NCI-H774 (cell line): ENCODE measurements around the gene YIF1B.

ENCODE experiments used
- DNase-seq: peaks from one replicate; lab custom pipeline; 2025; lab: John Stamatoyannopoulos, UW

Gene YIF1B

DNA sequence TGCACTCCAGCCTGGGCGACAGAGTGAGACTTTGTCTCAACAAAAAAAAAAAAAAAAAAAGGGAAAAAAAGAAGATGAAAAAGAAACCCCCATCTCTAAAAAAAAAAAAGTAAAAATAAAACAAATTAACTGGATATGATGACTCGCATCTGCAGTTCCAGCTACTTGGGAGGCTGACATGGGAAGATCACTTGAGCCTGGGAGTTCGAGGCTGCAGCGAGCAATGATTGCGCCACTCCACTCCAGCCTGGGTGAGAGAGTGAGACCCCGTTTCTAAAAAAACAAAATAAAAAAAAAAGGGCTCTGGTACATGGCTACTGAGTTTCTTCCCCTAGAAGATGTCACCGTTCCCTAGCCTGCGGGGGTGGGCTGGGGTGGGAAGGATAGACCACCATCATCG is 17.5 kb upstream of the YIF1B start:
- no peak for DNase-seq

- DNase-seq = no peak
Measured at GRCh38 chr19:38331728-38332127, 16.0 kb upstream of the YIF1B start.

DNA sequence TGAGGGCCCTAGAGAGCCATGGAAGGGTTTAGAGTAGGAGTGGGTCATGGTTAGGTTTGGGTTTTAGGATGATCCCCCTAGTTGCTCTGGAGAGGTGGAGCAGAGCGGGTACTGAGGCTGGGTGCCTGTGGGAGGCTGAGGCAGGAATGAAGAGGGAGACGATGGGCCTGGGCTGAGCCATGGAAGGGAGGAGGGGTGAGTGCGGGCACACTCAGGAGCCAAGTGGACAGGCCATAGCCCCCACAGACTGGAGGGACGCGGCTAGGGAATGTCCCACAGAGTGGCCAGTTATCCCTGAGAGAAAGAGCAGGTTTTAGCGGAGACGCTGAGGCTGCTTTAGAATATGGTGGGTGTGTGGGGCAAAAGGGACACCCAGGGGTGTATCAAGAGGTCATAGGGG is 13.9 kb upstream of the YIF1B start:
- no peak for DNase-seq

GRCh38 chr19:38326591-38326990 is 10.8 kb upstream of the YIF1B start:
- DNase-seq = no peak

GRCh38 chr19:38324431-38324830 is 8.7 kb upstream of the YIF1B start:
- DNase-seq = no peak

GRCh38 chr19:38323291-38323690 is 7.5 kb upstream of the YIF1B start:
- DNase-seq = no peak

DNA sequence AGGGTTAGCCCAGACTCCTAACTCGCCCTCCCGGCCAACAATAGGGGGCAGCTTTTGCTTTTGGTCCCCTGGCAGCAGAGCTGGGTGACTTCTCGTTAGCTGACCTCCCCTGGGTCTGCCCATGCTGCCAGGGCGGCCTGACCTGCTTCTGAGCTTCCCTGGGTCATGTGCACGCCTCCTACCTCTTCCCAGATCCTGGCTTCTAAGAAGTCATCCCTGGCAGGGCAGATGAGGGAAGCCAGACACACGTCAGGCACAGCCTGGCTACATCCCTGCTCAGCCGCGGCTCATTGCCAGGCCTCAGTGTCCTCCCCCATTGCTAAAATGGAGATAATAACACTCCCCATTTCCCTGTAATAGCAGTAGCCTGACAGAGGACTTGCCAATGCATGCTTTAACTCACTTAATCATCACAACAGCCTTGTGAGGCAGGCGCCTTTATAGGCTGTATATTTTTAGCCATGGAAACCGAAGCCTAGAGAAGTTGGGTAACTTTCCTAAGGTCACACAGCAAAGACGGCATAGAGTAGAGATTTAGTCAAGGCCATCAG is 6.0 kb upstream of the YIF1B start:
- DNase-seq = no peak

- DNase-seq = no peak
Measured at GRCh38 chr19:38320969-38321339, 5.2 kb upstream of the YIF1B start.

DNA sequence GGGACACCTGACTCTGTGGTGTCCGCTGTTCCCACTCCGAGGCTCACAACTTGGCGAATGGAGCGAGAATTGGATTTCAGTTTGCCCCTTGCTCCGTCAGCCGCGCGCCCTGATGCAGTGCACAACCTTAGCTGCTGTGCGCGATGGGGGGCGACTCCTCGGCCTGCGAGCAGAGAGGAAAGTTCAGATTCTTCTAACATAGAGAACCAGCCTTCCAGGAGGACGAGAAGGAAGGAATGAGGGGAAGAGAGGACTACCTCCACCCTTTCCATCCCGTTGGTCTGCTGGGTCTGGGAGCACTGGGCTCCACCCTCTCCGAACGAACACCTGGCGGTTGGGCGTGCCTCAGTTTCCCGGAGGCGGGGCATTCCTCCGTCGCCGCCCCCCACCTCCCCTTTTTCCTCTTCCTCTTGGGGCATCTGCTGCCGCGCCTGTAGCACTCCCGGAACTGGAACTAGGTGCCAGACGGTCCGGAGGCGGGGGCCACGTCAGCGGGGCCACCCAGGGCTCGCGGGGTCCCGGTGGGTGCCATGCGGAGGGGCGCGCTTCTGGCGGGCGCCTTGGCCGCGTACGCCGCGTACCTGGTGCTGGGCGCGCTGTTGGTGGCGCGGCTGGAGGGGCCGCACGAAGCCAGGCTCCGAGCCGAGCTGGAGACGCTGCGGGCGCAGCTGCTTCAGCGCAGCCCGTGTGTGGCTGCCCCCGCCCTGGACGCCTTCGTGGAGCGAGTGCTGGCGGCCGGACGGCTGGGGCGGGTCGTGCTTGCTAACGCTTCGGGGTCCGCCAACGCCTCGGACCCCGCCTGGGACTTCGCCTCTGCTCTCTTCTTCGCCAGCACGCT is 3.9 kb upstream of the YIF1B start, which contains the start of gene KCNK6:
Gene KCNK6 (plus strand): TSS at position 425 of the 838 bp plus-strand sequence. CDS start 106 bp downstream, at position 531.
- DNase-seq = no peak

DNA sequence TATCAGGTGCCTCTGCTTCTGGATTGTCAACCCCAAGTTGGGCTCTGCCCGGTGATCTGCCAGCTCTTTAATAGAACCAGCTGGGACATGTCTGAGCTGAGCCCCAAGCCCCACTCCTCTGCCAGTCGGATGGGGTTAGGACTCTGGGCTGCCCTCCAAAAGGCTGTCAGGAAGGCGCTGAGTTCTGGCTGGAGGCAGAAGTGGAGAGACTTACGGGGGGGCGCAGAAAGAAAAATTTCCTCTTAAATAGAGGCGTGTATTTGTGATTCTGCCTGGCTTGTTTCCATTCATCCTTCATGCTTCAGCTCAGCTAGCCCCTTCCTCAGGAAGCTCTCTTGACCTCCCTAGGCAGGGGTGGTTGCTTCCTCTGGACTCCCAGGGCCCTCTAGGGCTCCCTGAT is 2.9 kb upstream of the YIF1B start:
- no peak for DNase-seq

DNA sequence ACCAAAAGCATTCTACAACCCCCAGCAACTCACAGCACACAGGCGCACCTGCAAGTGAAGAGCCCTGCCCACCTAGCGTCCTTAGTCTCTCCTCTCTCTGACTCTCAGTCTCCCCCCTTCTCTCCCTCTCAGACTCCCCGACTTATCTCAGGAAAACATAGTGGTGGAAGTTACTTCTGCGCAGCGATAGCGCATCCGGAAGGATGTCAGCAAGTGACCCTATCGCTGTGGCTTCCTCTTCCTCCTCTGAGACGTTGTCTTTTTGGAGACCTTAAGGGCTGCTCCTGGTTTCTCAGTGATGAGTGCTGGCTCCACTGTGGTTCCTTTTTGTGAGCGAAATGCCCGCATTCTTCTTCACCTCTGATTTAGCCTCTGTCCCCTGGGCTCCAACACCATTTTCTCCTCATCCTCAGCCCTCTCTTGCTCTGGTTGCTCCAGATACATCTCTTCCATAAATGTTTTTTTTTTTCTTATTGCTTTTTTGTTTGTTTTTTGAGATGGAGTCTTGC is 1.4 kb upstream of the YIF1B start:
- no peak for DNase-seq

- DNase-seq = no peak
Measured at GRCh38 chr19:38316477-38317067, 825 bp upstream of the YIF1B start.

- no peak for DNase-seq
Measured at GRCh38 chr19:38310986-38311385, 4.8 kb downstream of the YIF1B start.

- DNase-seq = no peak
Measured at GRCh38 chr19:38310279-38310670, 5.5 kb downstream of the YIF1B start.

DNA sequence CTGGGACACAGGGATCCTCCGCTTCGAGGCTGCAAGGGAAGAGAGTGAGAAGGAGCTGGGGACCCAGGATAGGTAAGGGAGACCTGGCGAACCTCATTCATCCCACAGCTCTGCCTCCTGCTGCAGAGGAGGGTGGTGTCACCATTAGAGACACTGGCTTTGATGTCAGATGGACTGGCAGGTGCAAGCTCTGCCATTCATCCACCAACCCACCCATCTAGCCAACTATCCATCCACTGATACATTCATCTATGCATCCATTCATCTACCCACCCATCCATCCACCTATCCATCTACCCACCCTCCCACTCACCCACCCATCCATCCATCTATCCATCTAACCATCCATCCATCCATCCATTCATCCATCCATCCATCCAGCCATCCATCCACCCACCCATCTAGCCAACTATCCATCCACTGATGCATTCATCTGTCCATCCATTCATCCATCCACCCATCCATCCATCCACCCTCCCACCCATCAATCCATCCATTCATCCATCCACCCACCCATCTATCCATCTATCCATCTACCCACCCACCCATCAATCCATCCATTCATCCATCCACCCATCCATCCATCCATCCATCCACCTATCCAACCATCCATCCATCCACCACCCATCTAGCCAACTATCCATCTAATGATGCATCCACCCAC is 6.0 kb downstream of the YIF1B start:
- no peak for DNase-seq

GRCh38 chr19:38308926-38309614 is 6.7 kb downstream of the YIF1B start:
- no peak for DNase-seq

DNA sequence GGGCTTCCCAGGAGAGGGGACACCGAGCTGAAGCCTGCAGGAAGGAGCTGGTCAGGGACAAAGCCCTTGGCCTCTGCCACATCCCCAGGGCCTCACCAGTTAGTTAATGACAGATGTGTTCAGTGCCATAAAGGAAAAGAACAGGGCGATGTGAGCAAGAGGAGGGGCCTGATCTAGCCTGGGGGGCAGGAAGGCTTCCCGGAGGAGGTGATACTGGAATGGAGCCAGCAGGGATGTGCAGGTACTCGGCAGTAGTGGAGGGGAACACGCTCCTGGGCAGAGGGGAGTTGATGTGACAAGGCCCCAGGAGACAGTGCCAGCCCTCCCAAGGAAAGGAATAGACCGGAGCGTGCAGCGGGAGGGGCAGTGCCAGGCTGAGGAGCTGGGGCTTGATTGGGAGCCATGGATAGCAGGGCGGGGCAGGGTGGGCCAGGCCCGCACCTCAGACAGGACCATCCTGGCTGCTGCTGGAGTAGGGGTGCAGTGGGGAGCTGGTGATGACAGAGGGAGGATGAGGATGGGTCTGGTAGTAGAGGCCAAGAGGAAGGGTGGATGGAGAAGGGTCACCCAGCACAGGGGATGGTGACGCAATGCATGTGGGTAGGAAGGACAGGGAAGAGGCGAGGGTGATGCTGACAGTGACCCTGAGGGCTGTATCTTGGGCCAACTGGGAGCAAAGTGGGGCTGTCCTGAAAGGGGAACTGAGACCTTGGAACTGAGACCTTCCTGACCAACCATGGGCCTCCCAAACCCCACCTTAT is 7.6 kb downstream of the YIF1B start:
- no peak for DNase-seq

DNA sequence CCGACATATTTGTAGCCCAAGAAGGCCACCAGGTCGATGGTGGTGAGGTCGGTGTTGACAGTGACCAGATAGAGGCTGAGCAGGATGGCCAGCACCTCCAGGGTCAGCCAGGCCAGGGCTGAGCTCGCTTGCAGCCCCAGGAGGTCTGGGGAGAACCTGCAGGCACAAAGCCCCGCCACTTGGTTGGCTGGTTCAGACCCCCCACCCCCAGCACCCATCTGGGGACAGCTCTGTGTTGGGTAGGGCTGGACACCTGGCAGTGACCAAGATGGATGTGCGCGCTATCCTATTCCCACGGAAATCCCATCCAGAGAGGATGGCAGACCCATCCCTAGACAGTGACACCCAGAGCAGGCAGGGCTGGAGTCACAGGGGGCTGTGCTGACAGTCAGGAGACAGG is 8.2 kb downstream of the YIF1B start:
- no peak for DNase-seq

DNA sequence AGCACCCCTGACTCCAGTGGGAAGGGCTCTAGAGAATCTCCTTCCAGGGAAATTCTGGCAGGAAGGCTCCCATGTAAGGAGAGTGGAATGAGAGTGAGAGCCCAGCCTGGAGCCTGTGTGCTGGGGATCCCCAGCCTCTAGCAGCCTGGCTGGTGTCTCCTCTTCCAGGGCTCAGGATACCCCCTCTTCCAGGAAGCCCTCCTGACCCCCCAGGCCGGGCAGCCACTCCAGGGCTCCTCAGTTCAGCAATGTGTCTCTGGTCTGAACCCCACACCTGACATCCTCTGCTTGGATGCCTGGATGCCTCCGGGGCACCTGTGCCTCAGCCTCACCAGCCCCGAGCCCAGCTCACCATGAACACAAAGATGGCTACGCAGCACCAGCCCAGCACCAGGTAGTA is 8.7 kb downstream of the YIF1B start:
- no peak for DNase-seq

DNA sequence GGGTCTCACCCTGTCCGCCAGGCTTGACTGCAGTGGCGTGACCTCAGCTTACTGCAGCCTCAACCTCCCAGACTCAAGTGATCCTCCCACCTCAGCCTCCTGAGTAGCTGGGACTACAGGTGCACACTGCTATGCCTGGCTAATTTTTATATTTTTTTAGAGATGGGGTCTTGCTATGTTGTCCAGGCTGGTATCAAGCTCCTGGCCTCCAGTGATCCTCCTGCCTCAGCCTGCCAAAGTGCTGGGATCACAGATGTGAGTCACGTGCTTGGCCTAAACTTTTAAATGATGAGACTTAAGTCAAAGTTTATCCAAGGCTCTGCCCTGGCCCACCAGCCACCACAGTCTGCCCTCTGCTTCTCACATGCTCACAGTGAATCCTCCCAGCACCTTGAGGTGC is 9.5 kb downstream of the YIF1B start:
- no peak for DNase-seq

- DNase-seq = no peak
Measured at GRCh38 chr19:38304866-38305429, 10.8 kb downstream of the YIF1B start.
